GM13977 (cell line): ENCODE results near the gene TLR3.

Experiments
- DNase-seq: peaks from one replicate; pipeline ENCODE4 v3.0.0; 2012; ENCODE audit warnings: low spot score
- CTCF ChIP-seq: IDR thresholded peaks from 2 replicates; pipeline ENCODE4 v1.5.1; 2012; ENCODE audit warnings: mild to moderate bottlenecking, control low read depth; ENCODE audit not compliant: insufficient read depth; ENCODE audit errors: extremely low read depth, missing control alignments
- in situ Hi-C: fragments of 300-500 bp; cut with MboI; formaldehyde crosslinking; loops from one replicate; pipeline ENCODE4 v1.12.0; 2022; ENCODE audit warnings: low sequenced_read_pairs, low pct_unique_long_range_greater_than_20kb, mixed read lengths, inconsistent platforms; ENCODE audit not compliant: unreplicated experiment

The TLR3 gene

DNA sequence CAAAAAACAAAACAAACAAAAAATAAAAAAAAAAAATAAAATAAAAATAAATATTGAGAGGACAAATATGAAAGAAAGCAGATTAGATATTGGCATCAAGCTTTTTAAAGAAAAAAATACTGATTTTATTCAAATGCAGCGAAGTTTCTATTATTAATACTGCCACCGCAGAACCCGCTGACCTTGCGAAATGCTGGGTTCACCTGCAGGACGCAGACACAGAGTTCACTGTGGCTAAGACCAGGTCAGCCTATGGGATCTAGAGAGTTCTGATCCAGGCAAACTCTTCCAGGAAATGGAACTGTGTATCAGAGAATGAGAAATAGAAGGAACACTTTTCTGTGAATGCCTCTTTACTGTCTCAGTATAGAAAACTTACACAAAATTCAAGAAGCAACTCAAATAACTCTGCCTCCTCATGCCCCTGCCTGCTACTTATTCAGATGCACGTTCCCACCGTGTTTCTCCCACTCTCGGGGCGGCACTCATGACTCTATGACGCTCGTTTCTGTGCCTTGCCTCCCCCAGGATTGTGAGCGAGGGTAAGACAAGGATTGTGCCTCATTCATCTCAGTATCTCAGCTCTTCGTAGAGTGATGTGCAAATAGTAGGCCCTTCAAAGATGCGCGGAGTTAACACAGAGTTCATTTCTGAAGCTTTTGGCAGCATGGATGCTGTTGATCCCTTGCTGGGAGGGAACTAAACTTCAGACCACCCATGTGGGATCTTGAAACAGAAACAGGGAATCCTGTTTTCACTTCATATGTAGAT lies 44.1 kb upstream of the TLR3 start:
- no peak for DNase-seq
- no peak for TF ChIP-seq CTCF
- in situ Hi-C loops, result loop anchor here (10.0 to 25.0 kb wide), 2 partner anchors 380 to 988 kb away; no protein-coding TSS in a partner anchor

GRCh38 chr4:186025408-186025690 lies 43.6 kb upstream of the TLR3 start:
- TF ChIP-seq CTCF, result no peak
- DNase-seq, result no peak
- in situ Hi-C loops, result loop anchor here (10.0 kb wide), 1 partner anchor 381 kb away; no protein-coding TSS in a partner anchor

DNA sequence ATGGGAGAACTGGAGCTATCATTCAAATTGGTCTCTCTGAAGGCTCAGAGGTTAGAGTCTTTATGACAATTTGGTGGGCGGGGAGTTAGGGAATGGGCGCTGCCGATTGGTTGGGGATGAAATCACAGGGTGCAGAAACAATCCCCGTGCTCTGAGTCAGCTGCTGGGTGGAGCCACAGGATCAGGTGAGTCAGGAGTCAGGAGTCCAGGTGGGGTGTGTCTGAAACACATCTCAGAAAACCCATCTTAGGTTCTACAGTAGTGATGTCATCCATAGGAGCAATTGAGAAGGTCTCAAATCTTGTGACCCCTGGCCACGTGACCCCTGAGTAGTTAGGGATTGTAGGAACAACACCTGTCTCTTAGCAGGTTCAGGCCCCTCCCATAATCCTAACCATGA lies 41.6 kb upstream of the TLR3 start:
- in situ Hi-C loops, result loop anchor here (10.0 kb wide), 1 partner anchor 383 kb away; no protein-coding TSS in a partner anchor
- TF ChIP-seq CTCF, result no peak
- DNase-seq, result no peak

- no peak for DNase-seq
- in situ Hi-C loops, result loop anchor here (10.0 kb wide), 1 partner anchor 385 kb away; no protein-coding TSS in a partner anchor
- no peak for TF ChIP-seq CTCF
These were observed 39.2 kb upstream of the TLR3 start for GRCh38 chr4:186029571-186030398.

DNA sequence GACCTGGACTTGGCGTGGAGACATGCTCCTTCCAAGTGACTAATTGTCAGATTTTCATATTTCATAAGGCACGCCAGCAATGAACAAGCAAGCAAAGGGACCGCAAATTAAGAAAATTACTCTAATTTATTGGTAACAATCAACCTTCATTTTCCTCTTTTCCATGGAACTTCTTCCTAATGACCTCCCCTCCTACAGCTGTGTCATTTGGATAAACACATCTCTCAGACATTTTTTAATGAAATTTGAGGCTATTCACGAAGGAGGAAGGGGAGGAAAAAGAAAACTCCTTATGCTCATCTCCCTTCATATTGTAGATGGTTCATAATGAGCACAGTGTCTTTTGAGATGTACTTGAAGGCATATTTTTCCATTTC lies 38.6 kb upstream of the TLR3 start:
- no peak for TF ChIP-seq CTCF
- in situ Hi-C loops, result no loop called here
- no peak for DNase-seq

DNA sequence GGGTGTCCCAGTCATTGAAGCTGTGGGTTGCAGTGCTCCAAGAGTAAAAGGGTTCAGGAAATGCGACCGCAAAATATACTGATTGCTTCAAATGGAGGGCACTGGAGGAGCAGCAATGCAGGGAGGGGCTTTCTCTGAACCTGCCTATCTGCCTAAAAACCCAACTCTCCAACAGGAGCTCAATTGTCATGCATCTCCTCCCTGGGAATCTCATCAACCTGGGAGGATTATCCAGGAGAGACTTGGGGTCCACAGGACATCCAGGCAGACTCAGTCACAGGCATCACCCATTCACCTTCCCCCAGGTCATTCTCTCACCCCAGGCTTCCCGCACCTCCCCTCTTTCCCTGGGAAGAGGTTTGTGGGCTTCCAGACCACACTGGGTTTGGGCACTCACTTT lies 38.2 kb upstream of the TLR3 start:
- in situ Hi-C loops, result no loop called here
- no peak for DNase-seq
- no peak for TF ChIP-seq CTCF
